Neural crest cell (in vitro differentiated cells): Measurements from ENCODE around the gene ZNF165. TPM values are rescaled to one million over a fixed set of nuclear protein-coding genes. Genes with fewer than 3 reads are reported as not detected.
A peak's percentile ranks its signal among the peaks of the same experiment; 100 is the strongest.

ENCODE experiments used
- DNase-seq: peaks from one replicate; pipeline ENCODE4 v3.0.0; 2021; ENCODE audit warnings: low read depth, mixed read lengths, low spot score
- H3K27ac Mint-ChIP-seq: one replicate; pipeline ENCODE4 v1.8.0; 2021; ENCODE audit warnings: mild to moderate bottlenecking, mixed read lengths; ENCODE audit not compliant: unreplicated experiment
- H3K27me3 Mint-ChIP-seq: 2 replicates; pipeline ENCODE4 v1.8.0; 2021; ENCODE audit warnings: low read depth, mild to moderate bottlenecking, mixed read lengths
- H3K36me3 Mint-ChIP-seq: 2 replicates; pipeline ENCODE4 v1.8.0; 2021; ENCODE audit warnings: low read depth, mild to moderate bottlenecking, mixed read lengths
- H3K4me1 Mint-ChIP-seq: 2 replicates; pipeline ENCODE4 v1.8.0; 2021; ENCODE audit warnings: mixed read lengths
- H3K4me3 Mint-ChIP-seq: one replicate; pipeline ENCODE4 v1.8.0; 2021; ENCODE audit warnings: mild to moderate bottlenecking, mixed read lengths
- H3K9me3 Mint-ChIP-seq: 2 replicates; pipeline ENCODE4 v1.8.0; 2021; ENCODE audit warnings: mixed read lengths
- CTCF ChIP-seq: fragments of 200-600 bp; sonication (generic); conservative IDR thresholded peaks from 2 replicates; pipeline ENCODE4 v1.5.0; 2021; ENCODE audit warnings: antibody characterized with exemption, mild to moderate bottlenecking
- total RNA-seq: library from RNA; stranded (reverse); gene quantifications from 2 replicates; pipeline ENCODE4 v1.2.1, GENCODE V29; 2021

The ZNF165 gene
- total RNA-seq, 1 donor from 2014 or later = 0.98 TPM

GRCh38 chr6:28135393-28135792 is 55.0 kb downstream of the ZNF165 start:
- DNase-seq = no peak
- no peak for TF ChIP-seq CTCF
- Mint-ChIP-seq H3K27me3 (peaks cover 4% of the 10 kb centered on the region), H3K9me3 (no peaks in the 10 kb centered on the region), H3K4me3 (peak overlapping the region; percentile 96), H3K36me3 (peaks cover 5% of the 10 kb centered on the region), H3K4me1 (peaks cover 51% of the 10 kb centered on the region), H3K27ac (no peak overlapping the region)

GRCh38 chr6:28136585-28137504 is 56.5 kb downstream of the ZNF165 start:
- DNase-seq = peak; percentile 75
- H3K4me3 Mint-ChIP-seq = peak overlapping the region; percentile 96
- H3K9me3 Mint-ChIP-seq = no peaks in the 10 kb centered on the region
- peak overlapping the region; percentile 95 for H3K27ac Mint-ChIP-seq
- H3K27me3 Mint-ChIP-seq = peaks cover 11% of the 10 kb centered on the region
- H3K36me3 Mint-ChIP-seq = peaks cover 6% of the 10 kb centered on the region
- no peak for TF ChIP-seq CTCF
- H3K4me1 Mint-ChIP-seq = peaks cover 58% of the 10 kb centered on the region

GRCh38 chr6:28137505-28137981 is 57.2 kb downstream of the ZNF165 start:
- Mint-ChIP-seq H3K9me3 (no peaks in the 10 kb centered on the region), H3K4me1 (peaks cover 62% of the 10 kb centered on the region), H3K4me3 (peak overlapping the region; percentile 96), H3K27me3 (peaks cover 11% of the 10 kb centered on the region), H3K27ac (peak overlapping the region; percentile 95), H3K36me3 (peaks cover 7% of the 10 kb centered on the region)
- TF ChIP-seq CTCF = no peak
- no peak for DNase-seq

Other genes starting within 250 kb of the ZNF165 start
- not detected in 2 replicates for gene OR2B2, start 168.2 kb upstream of the ZNF165 start, total RNA-seq
- not detected in 2 replicates for gene OR2B6, start 123.3 kb upstream of the ZNF165 start, total RNA-seq
- 11.1 and 11.8 TPM in 2 replicates for gene ZSCAN16, start 44.0 kb downstream of the ZNF165 start, total RNA-seq
- gene ZKSCAN8, start 61.3 kb downstream of the ZNF165 start, total RNA-seq = 37.9 and 40.1 TPM in 2 replicates
- 30.3 and 31.4 TPM in 2 replicates for gene ZSCAN9, start 144.7 kb downstream of the ZNF165 start, total RNA-seq
- 7.9 and 8.1 TPM in 2 replicates for gene ZKSCAN4, start 171.7 kb downstream of the ZNF165 start, total RNA-seq
- not detected in 2 replicates for gene NKAPL, start 178.7 kb downstream of the ZNF165 start, total RNA-seq
- gene ZSCAN26, start 186.6 kb downstream of the ZNF165 start, total RNA-seq = 15.0 and 19.8 TPM in 2 replicates
- 13.6 and 14.4 TPM in 2 replicates for gene PGBD1, start 201.0 kb downstream of the ZNF165 start, total RNA-seq